Stimulated activated naive CD8-positive, alpha-beta T cell treated with anti-CD3 and anti-CD28 coated beads, Interleukin-15, amount 100 ng/mL, for 72 hours (primary cell): ENCODE measurements around the gene REXO1.
"Not testable (repeated sequence)": the region's sequence is repeated elsewhere in the genome, so short reads cannot be mapped to it uniquely, and the experiment has no call there.

Source experiments
- ATAC-seq: fragments of 150-1000 bp; cut with Tn5 transposase; 2 replicates; pipeline ENCODE4 v1.10.0; 2021; ENCODE audit warnings: mild to moderate bottlenecking, moderate library complexity
- DNase-seq, 2 donors: peaks; one replicate each; pipeline ENCODE4 v3.0.0; 2021 to 2022
- H3K27ac Mint-ChIP-seq, 2 donors: one replicate each; pipeline ENCODE4 v1.8.0; 2022; ENCODE audit warnings: mild to moderate bottlenecking in 2 of 2, mixed read lengths in 2 of 2, moderate library complexity in 2 of 2
- H3K27me3 Mint-ChIP-seq: one replicate; pipeline ENCODE4 v1.8.0; 2022; ENCODE audit warnings: mixed read lengths
- H3K4me1 Mint-ChIP-seq: one replicate; pipeline ENCODE4 v1.8.0; 2022; ENCODE audit warnings: mild to moderate bottlenecking, mixed read lengths
- H3K4me3 Mint-ChIP-seq, 2 donors: one replicate each; pipeline ENCODE4 v1.8.0; 2022; ENCODE audit warnings: mild to moderate bottlenecking in 2 of 2, mixed read lengths in 2 of 2, moderate library complexity in 1 of 2
- H3K9me3 Mint-ChIP-seq, 2 donors: one replicate each; pipeline ENCODE4 v1.8.0; 2022; ENCODE audit warnings: mixed read lengths in 2 of 2

Gene REXO1

GRCh38 chr19:1810439-1811160 lies 37.7 kb downstream of the REXO1 start:
- Mint-ChIP-seq H3K4me3 (no peak overlapping the region), H3K4me1 (peaks cover 31% of the 10 kb centered on the region), H3K27ac (peak overlapping the region in 1 of 2 donors; percentile 85), H3K27me3 (peaks cover 10% of the 10 kb centered on the region), H3K9me3 (no peaks in the 10 kb centered on the region)
- no peak for ATAC-seq
- DNase-seq, result no peak

DNA sequence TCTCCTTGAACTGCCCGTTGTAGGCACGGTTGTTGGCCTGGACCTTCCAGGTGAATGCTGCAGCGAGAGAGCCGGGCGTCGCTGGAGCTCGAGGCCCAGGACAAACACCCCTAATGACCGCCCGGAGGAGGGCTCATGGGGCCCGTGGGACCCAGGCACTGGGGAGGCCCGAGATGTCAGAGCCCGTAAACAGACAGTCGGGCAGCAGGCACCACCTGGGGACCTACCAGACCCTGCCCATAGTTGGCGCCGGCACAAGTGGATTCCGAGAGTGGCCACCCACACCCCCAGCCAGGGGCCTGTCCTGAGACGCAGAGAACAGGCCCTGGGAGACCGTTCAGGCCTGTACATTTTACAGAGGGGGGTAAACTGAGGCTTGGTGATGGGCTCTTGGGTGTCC lies 38.6 kb downstream of the REXO1 start:
- H3K27ac Mint-ChIP-seq, result no peak overlapping the region
- H3K4me3 Mint-ChIP-seq, result no peak overlapping the region
- peaks cover 10% of the 10 kb centered on the region for H3K27me3 Mint-ChIP-seq
- ATAC-seq, result no peak
- DNase-seq, result no peak
- no peaks in the 10 kb centered on the region for H3K9me3 Mint-ChIP-seq
- H3K4me1 Mint-ChIP-seq, result peaks cover 31% of the 10 kb centered on the region

DNA sequence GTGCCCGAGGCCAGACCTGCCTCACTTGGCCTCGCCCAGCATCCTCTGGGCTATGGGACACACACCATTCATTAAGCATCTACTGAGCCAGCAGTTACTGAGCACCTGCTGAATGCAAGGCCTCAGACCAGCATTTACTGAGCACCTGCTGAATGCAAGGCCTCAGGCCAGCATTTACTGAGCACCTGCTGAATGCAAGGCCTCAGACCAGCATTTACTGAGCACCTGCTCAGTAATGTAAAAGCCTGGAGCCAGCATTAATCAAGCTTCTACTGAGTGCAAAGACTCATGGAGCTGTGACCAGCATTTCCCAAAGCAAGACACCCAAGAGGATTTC lies 39.9 kb downstream of the REXO1 start:
- no peak for ATAC-seq
- peaks cover 10% of the 10 kb centered on the region for H3K27me3 Mint-ChIP-seq
- peaks cover 24% of the 10 kb centered on the region for H3K4me1 Mint-ChIP-seq
- no peak overlapping the region for H3K27ac Mint-ChIP-seq
- H3K4me3 Mint-ChIP-seq, result no peak overlapping the region
- no peaks in the 10 kb centered on the region for H3K9me3 Mint-ChIP-seq
- DNase-seq, result no peak

GRCh38 chr19:1807695-1808394 lies 40.4 kb downstream of the REXO1 start:
- Mint-ChIP-seq H3K4me3 (no peak overlapping the region), H3K27me3 (peaks cover 10% of the 10 kb centered on the region), H3K9me3 (no peaks in the 10 kb centered on the region), H3K27ac (no peak overlapping the region), H3K4me1 (peaks cover 19% of the 10 kb centered on the region)
- DNase-seq (no peak), ATAC-seq (no peak)

DNA sequence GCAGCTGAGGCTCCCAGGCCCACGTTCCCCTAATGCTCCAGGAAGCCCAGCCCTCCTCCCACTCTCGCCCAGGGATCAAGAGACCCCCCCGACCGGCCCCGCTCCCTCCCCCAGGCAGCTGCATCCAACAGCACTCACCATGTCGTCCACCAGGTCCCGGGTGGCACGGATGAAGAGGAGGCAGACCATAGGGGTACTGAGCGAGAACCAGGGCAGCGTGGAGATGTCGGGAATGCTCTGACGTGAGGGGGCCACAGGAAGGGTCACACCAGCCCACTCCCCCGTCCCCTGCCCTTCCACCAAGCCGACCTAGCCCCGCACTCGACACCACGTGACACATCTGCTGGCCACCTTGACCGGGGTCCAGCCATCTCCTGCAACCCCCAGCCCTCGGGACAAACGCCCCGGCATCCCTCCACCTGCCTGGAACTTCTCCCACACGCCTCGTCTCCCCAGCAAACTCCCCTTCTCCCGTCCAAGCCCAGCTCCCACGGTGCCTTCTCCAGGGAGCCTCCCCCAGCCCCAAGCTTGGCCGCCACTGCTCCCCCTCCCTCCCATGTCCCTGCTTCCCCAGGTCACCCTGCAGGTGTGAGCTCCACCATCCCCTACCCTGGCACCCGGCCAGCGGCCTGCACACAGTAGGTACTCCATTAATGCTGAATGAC lies 41.1 kb downstream of the REXO1 start:
- no peaks in the 10 kb centered on the region for H3K9me3 Mint-ChIP-seq
- H3K4me3 Mint-ChIP-seq, result no peak overlapping the region
- DNase-seq, result no peak
- peaks cover 10% of the 10 kb centered on the region for H3K27me3 Mint-ChIP-seq
- H3K4me1 Mint-ChIP-seq, result peaks cover 13% of the 10 kb centered on the region
- H3K27ac Mint-ChIP-seq, result no peak overlapping the region
- ATAC-seq, result no peak

DNA sequence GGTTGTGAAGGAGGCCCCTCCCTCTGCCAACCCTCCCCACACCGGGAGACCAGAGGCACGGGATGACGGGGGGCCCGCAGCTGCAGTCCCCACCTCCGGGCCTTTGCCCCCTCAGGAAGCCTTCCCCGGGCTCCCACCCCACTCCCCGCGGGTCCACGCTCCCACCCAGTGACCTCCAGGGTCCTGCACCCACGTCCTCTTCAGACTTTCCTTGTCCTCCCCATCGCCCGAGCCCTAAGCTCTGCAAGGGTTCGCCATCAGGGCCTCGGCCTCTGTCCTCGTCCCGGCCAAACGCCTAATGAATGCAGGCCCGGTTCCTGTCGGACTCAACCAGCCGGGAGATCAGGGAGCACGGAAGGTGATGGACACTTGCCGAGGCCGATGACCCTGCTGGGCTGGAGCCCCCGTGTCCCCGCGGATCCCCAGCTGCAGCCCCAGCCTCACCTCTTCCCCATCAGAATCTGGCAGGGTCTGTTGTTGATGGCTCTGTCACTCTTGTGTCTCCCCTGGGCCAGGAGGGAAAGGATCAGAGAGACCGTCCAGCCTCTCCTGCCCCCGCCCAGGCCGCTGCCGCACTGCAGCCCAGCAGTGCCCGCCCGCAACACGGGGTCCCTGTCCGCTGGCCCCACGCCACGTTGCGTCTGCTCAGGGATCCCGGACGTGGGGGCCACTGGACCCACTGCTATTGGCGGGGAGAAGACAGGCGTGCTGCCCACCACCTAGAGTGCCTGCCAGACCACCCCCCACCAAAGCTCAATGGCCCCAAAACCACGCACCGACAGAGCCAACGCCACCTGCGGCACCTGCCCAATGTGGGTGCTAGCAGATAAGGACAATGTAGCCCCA lies 41.9 kb downstream of the REXO1 start:
- no peaks in the 10 kb centered on the region for H3K9me3 Mint-ChIP-seq
- no peak overlapping the region for H3K27ac Mint-ChIP-seq
- no peak for DNase-seq
- H3K4me1 Mint-ChIP-seq, result peaks cover 8% of the 10 kb centered on the region
- peaks cover 10% of the 10 kb centered on the region for H3K27me3 Mint-ChIP-seq
- ATAC-seq, result no peak
- H3K4me3 Mint-ChIP-seq, result no peak overlapping the region

DNA sequence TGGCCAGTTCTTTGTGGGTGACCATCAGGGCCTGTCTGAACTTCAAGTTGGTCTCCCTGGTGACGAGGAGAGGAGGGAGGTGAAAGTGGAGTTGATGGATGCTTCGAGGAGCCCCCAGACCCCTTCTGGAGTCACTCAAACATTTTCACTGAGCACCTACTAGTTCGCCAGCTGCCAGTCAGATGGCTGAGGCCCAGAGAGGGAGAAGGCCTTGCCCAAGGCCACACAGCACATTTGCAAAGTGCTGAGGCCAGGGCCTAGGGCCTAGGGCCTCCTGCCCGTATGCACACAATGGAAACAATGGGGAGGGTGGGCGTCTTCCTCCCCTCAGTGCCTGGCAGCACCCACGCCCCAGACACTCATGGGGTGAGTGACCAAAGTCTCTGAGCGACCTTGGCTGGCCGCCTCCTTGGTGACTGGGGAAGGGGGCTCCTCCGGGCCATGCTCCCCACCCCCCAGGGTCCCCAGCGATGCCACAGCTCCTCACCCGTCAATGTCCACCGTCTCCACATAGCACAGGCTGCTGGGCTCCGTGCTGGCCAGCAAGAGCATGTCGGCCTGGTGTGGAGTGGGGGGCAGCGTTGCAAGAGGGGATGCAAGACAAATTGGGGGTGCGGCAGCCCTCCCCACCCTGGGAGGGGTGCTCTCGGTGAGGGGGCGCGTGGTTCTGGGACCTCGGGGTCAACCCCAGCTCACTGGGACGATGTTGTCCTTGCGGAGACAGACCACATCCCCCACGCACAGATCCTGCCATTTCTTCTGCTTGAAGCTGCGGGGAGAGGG lies 42.7 kb downstream of the REXO1 start:
- ATAC-seq (no peak), DNase-seq (no peak)
- H3K27ac Mint-ChIP-seq, result no peak overlapping the region
- peaks cover 2% of the 10 kb centered on the region for H3K27me3 Mint-ChIP-seq
- no peaks in the 10 kb centered on the region for H3K4me1 Mint-ChIP-seq
- H3K9me3 Mint-ChIP-seq, result no peaks in the 10 kb centered on the region
- no peak overlapping the region for H3K4me3 Mint-ChIP-seq

DNA sequence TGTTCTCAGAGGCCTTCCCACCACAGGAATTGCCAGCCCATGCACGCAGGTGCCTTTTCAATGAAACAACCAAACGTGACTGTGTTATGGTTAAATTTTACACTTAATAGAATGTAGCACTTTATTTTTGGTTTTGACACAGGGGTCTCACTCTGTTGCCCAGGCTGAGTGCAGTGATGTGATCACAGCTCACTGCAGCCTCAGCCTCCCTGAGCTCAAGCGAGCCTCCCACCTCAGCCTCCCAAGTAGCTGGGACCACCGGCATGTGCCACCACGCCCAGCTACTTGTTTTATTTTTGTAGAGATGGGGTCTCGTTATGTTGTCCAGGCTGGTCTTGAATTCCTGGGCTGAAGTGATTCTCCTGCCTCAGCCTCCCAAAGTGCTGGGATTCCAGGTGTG lies 43.4 kb downstream of the REXO1 start:
- Mint-ChIP-seq H3K9me3 (no peaks in the 10 kb centered on the region), H3K4me3 (no peak overlapping the region), H3K27ac (no peak overlapping the region), H3K27me3 (no peaks in the 10 kb centered on the region), H3K4me1 (no peaks in the 10 kb centered on the region)
- DNase-seq (no peak), ATAC-seq (no peak)

DNA sequence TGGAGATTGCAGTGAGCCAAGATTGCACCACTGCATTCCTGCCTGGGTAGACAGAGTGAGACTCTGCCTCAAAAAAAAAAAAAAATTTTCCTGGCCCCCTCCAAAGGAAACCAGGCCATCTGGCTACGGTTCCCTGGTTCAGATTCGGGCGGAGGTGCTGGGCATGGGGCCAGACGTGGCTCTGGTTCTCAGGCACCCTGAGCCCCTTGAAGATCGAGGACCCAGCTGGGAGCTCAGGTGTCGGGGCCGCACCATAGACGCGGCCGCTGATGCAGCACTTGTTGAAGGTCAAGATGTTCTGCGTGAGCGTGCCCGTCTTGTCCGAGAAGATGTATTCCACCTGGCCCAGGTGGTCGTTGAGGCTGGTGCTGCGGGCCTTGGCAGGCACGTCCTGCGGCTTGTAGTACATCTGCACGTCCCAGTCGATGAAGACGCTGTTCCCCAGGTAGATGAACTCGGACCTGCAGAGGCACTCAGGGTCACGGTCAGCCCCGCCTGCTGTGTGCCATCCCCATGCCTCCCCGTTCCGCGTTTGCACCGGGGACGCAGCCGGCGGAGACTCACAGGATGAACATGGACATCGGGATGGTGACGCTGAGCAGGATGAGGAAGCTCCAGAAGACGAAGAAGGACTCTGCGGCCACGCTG lies 48.5 kb downstream of the REXO1 start:
- Mint-ChIP-seq H3K4me3 (no peak overlapping the region), H3K27me3 (peaks cover 25% of the 10 kb centered on the region), H3K9me3 (no peaks in the 10 kb centered on the region), H3K27ac (no peak overlapping the region), H3K4me1 (peaks cover 10% of the 10 kb centered on the region)
- no peak for ATAC-seq
- no peak for DNase-seq

DNA sequence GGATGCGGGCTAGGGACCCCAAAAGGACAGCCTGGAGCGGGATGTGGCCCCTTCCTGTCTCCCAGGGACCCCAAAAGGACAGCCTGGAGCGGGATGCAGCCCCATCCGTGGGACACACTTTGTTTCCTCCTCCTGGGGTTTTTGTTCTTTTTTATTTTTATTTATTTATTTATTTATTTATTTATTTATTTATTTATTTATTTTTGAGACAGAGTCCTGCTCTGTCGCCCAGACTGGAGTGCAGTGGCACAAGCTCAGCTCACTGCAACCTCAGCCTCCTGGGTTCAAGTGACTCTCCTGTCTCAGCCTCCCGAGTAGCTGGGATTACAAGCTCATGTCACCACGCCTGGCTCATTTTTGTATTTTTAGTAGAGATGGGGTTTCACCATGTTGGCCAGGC lies 51.0 kb downstream of the REXO1 start:
- ATAC-seq, result not testable (repeated sequence)

DNA sequence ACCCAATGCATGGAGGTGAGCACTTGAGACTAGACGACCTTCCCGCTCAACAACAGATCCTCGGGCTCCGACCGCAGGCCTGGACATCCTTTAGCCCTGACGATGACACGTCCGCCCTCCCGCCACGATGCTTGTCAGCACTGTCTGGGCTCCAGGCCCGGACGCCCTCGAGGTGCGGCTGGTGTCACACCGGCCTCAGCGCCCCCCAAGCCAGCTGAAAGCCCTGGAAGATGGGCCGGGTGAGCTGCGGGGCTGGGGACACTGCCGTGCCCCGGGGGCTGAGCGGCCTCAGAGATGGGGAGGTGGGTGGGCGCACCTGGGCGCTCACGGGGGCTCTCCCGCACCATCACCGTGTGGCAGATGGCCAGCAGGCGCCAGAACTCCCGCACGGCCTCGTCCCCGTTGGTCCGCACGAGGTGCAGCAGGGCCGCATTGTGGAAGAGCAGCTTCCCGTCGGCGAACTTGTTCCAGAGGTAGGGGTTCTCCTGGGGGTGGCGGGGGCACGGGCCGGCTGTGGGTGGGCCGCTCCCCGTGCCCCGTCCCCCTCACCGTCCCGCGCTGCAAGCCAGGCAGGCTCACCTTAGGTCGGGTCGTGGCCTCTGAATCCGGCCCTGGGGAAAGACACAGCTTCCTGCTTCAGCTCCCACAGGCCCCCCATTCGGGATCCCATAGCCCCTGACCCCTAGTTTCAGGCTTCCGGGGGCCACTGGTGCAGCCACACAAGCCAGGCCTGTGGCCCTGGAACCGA lies 51.7 kb downstream of the REXO1 start:
- Mint-ChIP-seq H3K4me1 (peaks cover 18% of the 10 kb centered on the region), H3K27ac (no peak overlapping the region), H3K9me3 (no peaks in the 10 kb centered on the region), H3K27me3 (peaks cover 36% of the 10 kb centered on the region), H3K4me3 (no peak overlapping the region)
- no peak for DNase-seq
- no peak for ATAC-seq

More for the DNA sequence above, 51.0 kb downstream of the REXO1 start:
- not testable (repeated sequence) for DNase-seq, H3K27ac Mint-ChIP-seq, H3K9me3 Mint-ChIP-seq, H3K4me3 Mint-ChIP-seq
- Mint-ChIP-seq H3K27me3 (peaks cover 36% of the 10 kb centered on the region), H3K4me1 (peaks cover 18% of the 10 kb centered on the region)

DNA sequence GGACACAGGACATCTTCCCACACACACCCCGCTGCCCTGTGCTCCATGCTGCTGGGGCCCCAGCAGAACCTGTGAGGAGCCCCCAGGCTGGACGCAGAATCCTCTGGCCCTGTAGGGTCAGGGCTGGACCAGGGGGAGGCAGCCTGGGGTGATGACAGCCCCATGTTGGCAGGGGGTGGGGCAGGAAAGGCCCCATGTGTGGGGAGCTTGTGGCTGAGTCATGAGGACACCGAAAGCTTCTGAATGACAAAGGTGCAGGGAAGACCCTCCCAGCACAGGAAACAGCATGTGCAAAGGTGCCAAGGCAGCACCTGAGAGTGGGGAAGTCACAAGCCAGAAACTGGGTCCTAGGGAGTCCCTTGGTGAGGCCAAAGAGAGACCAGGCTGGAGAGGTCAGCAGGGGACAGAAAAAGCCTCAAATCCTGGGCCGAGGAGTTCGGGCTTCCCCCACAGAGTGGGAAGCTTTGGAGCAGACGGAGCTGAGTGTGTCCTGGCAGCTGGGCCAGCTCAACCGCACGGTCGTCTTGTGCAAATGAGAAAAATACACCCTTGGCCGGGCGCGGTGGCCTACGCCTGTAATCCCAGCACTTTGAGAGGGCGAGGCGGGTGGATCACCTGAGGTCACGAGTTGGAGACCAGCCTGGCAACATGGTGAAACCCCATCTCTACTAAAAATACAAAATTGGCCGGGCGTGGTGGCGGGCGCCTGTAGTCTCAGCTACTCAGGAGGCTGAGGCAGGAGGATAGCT lies 53.7 kb downstream of the REXO1 start:
- DNase-seq, result no peak
- Mint-ChIP-seq H3K27me3 (peaks cover 47% of the 10 kb centered on the region), H3K4me3 (no peak overlapping the region), H3K9me3 (no peaks in the 10 kb centered on the region), H3K27ac (no peak overlapping the region), H3K4me1 (peaks cover 18% of the 10 kb centered on the region)
- peak; percentile 52 for ATAC-seq

DNA sequence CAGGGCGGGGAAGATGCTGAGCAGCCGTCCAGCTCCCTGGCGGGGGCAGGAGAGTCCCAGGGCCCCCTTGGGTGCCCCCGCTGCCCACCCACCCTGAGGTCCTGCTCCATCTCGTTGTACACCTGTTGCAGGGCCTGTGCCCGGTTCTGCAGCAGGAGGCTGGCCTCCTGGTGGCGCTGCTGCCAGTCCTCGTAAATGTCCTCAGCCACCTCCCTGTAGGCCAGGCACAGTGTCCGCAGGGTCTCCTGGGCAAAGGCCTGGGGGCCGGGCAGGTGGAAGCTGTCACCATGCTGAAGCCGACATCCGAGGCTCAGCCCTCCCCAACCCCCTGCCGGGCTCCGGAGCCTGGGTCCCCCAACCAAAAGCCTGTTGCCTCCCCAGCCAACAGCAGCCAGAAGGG lies 56.4 kb downstream of the REXO1 start:
- peaks cover 62% of the 10 kb centered on the region for H3K27me3 Mint-ChIP-seq
- no peaks in the 10 kb centered on the region for H3K9me3 Mint-ChIP-seq
- ATAC-seq, result no peak
- DNase-seq, result no peak
- no peak overlapping the region for H3K27ac Mint-ChIP-seq
- H3K4me3 Mint-ChIP-seq, result no peak overlapping the region
- H3K4me1 Mint-ChIP-seq, result peaks cover 18% of the 10 kb centered on the region
